GM19240 (cell line): ENCODE data around the gene GPRIN3.

Experiments used
- DNase-seq: peaks from one replicate; pipeline ENCODE4 v3.0.0; 2011; ENCODE audit warnings: low spot score; ENCODE audit not compliant: insufficient read length

The GPRIN3 gene

DNA sequence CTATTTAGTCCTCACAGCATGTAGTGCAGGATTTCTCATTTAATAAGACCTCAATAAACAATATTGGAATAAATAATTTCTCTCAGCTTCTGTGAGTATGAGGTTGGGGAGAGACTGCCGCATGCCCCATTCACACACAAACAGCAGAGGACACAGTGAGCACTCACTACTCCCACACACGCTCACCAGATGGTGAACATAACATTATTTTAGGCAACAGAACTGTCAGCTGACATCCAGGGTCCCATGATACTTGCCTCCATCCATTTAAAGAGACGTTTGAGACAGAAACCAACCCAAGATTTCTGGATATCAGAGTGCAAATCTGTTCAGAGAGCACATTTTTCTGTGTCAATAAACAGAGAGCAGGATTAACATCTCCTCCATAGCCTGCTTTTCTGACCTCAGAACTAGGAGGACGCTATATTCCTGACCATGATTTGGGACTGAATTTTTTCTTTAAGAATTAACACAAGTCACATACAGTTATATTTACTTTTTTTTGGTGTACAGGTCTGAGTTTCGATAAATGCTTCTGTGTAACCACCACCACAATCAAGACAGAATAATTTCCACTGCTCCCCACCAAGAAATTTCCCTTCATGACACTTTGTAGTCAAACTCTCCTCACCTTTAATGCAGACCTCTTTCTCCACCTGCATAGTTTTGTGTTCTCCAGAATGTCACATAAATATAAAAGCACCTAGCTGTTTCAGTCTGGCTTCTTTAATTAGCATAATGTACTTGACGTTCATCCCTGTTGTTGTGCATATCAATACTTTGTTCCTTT, 16.7 kb downstream of the GPRIN3 start:
- DNase-seq = no peak

DNA sequence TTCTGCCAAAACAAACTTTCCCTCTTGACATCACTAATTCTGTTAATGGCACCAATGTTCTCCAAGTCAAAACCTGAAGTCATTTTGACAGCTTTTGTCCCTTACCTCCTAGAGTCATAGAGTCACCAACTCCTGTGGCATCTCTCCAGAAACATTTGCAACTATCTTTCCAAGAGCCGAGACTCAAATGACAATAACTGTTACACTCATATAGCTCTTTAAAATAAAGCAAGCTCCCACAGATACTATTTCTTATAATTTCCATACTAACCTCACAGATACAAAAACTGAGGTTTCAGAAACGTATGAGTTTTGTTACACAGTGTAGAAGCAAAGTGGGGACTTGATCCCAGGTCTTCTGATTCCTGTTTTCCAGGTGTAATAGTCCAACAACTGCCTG, 18.3 kb downstream of the GPRIN3 start:
- DNase-seq = no peak

GRCh38 chr4:89288430-89288829, 19.2 kb downstream of the GPRIN3 start:
- no peak for DNase-seq

DNA sequence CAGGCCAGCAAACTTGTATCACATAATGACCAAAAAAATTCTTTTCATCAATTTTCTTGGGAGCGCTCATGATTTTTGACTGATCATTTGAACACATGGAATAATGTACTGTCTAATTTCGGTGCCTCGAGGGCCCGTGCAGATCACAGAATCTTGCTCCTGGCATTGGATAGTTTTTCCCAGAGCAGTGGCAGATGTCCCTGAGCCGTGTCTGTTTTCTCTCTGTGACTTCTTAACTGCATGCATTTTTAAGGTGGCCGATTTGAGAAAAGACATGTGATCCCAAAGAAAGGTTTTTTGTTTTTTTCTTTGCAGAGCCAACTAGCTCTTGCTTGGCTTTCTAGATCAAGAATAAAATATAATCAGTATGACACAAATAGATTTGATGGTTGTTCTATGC, 19.7 kb downstream of the GPRIN3 start:
- no peak for DNase-seq

- DNase-seq = no peak
Measured at GRCh38 chr4:89285745-89286144, 21.9 kb downstream of the GPRIN3 start.

GRCh38 chr4:89284828-89285227, 22.8 kb downstream of the GPRIN3 start:
- no peak for DNase-seq

DNA sequence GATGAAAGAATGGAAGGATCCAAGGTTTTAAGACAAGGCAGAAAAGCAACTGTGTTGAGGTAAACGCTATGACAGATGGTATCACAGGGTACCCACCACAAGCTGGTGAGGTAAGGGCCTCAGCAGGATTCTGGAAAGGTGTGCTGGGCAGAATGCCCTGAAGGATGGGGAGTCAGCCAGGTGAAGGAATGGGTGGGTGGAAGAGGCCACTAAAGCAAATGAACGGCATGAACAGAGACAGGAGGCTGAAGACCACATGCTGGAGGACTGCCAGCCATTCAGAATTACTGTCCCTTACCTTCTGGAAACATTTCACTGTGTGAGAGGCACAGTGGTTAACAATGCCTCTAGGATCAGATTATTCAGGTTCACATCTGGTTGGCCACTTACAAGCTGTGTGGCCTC, 23.6 kb downstream of the GPRIN3 start:
- DNase-seq = no peak

DNA sequence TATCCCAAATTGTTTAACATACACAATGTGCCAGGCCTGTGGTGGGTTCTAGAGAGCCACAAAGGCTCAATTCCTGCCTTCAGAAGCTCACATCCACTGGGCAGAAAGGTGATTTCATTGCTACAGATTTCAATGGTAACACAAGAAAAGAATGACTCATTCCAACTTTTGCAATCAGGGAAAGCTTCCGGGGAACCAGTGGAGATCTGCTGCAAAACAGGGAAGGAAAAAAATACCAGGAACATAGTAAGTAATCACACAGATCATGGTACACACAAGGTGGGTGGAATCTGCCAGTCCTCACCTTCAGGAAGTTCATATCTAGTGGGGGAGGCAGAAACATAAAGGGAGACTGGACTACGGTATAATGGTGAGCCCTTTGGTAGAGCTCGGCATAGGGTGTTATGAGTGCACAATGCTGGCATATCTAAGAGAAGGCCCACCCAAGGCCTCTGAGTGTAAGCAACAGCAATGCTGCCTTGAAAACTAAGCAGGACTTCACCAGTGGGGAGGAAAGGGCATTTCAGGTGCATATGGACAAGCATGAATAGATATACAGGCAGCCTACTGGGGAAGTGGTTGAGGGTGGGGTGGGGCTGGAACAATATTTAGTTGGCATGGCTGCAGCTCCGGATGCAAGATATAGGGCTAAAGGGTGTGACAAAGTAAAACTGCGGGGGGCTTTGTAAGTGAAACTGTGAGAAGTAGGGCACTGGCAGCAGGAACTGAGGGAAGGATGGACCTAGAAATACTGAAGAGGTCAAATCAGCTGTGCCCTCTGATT, 24.2 kb downstream of the GPRIN3 start:
- DNase-seq = no peak

GRCh38 chr4:89279385-89279784, 28.2 kb downstream of the GPRIN3 start:
- no peak for DNase-seq

- no peak for DNase-seq
Measured at GRCh38 chr4:89277412-89277811, 30.2 kb downstream of the GPRIN3 start.

GRCh38 chr4:89276296-89276695, 31.3 kb downstream of the GPRIN3 start:
- DNase-seq = no peak

DNA sequence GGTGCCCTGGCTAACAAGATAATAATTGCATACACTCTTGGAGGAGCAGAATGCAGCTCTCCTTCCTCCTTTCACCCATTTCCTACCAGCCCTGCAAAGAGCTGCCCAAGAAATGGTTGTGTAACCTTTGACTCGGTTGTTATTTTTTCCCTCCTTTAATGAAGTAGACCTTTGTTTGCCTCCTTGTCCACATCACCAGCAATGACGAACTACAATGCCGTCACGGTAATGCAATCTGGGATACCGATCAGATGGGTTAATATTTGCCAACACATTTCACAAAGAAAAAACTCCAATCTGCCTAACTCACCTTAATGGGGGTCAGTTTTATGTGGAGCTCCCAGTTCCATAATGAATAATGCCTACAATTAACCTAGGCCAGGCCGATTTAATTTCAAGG, 32.0 kb downstream of the GPRIN3 start:
- DNase-seq = no peak

DNA sequence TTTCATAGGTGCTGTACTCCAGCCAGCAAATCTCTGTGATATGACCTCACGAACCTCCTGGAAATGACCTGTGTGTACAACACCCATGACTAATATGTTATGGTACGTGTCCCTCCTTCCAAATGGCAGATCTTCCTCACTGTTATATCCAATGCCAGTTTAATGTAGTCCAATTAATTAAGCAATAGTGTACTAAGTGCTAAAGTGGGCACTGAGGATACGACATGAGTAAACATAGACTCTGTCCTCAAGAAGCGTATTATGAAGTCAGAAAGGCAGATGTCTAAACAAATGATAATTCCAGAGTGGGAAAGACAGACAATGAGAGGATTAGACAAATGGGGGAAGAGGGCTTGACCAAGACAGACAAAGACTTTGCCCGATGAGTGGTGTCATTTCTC, 33.9 kb downstream of the GPRIN3 start:
- no peak for DNase-seq

GRCh38 chr4:89270792-89271191, 36.8 kb downstream of the GPRIN3 start:
- no peak for DNase-seq

DNA sequence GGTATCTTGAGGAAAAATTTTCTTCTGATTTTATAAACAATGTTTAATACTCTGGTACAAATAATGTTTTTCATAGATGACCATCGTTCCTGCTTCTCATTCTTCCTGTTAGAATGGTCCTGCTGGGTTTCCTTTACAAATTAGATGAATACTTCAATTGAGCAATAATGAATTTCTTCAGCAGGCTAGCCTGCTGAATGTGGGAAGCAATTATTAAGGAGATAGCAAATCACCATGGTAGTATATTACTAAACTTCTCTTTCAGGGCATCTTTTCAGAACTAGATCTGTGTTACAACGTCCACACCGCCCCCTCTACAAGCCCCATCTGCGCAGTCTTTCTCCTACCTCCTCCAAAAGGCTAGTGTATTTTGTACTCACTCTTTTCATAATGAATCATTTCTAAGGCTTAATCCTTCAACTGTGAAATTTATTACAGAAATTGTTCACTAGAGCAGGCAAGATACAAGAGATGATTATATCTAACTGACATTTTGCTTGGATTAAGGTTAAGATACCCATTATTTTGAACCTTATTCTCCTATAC, 38.4 kb downstream of the GPRIN3 start:
- DNase-seq = no peak

DNA sequence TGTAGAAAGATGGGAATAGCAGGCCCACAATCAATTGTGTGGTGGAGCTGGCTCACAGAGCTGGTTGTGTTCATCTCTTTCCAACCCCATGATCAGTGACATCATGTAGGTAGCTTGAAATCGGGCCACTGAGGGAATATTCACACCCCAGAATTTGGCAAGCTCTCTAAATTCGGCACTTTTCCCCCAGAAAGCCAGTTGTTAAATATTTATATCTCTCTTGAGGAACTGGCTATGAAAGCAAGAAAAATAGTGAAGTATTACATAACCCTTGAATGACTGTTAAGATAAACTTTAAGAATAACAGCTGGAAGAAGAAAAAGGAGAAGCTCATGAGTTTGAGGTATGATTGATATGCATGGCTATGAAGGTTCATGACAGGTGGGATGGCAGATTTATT, 38.9 kb downstream of the GPRIN3 start:
- DNase-seq = no peak

DNA sequence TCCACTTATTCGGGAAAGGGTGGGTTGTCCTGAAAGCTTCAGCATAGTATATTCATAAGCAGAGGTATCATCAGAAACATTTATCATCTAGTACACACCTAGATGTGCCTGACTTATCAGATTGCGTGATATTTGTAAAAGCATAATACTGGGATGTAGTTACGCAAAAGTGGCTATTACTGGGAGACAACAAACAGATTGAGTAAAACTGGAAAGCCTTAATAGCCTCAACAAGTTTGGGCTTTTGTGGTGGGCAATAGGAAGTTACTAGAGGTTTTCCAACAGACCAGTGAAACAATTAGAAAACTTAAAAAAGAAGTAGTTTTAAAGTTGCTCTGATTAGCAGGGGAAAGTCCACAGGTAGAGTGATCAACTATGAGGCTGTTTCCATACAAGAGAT, 39.8 kb downstream of the GPRIN3 start:
- DNase-seq = no peak

GRCh38 chr4:89267392-89267791, 40.2 kb downstream of the GPRIN3 start:
- no peak for DNase-seq

GRCh38 chr4:89266128-89266527, 41.5 kb downstream of the GPRIN3 start:
- DNase-seq = no peak

DNA sequence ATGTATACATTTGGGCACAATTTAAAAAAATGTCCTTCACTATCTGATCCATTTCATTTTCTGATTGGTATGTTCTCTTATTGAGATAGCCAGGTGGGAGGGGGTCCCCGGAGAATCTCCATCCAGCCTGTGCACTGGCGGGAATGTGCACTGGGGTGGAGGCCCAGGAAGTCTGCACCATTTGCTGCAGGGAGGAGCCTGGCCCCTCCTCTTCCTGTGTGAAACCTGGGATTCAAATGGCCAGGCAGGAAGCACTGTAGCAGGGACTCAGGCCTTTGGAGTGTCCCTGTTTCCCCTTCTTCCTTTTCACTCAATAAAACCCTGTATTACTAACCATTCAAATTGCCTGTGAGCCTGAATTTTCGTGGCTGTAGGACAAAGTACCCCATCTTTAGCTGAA, 44.3 kb downstream of the GPRIN3 start:
- no peak for DNase-seq

DNA sequence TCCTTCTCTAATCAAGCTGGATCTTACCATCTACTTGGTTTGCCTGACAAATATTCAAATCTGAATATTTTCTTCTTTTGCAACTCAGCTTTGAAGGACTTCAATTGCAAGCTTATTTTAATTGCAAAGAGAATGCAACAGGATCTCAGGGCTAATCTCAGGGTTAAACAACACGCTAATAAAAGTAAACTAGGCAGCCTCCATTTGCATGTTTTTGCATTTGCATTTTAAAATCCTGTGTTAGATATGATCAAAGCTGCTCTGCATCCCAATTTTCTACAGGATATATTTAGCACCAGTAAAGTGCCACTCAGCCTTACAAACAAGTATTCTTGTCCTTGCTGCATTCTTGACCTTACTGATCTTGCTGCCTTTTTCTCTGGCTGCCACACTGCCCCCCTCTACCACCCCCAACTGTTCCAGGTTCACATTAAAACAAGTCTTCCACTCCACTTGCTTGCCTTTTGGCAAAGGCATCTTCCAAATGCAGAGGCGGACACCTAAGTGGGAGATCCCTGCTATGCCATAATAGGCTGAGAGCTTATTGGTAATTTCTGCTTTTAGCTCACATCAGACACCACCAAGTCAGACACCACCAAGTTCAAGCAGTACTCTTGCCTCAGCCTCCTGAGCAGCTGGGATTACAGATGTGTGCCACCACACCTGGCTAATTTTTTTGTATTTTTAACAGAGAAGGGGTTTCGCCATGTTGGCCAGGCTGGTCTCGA, 48.1 kb downstream of the GPRIN3 start:
- DNase-seq = no peak

DNA sequence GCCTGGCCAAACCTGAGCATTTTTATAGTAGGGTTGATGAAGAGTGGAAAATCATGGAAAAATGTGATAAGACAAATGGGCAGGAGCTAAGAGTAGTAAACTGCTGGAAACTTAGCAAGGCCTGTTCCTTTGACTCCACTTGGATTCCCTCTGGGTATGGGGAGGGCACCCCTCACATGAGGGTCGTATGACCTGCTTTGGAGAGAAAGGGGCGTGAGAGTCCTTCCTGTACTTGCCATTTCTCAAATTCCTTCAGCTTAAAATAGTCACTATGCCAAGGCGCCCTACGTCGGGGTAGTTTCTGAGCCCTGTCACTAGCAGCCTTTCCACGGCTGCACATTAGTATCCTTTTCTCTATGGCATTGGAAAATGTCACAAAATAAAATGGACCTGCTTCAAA, 49.1 kb downstream of the GPRIN3 start:
- DNase-seq = no peak
